Measurements from ENCODE around the gene ZNF28.

- no peak for TF ChIP-seq POLR2A (conservative IDR thresholded peaks at IDR 0.05)
- TF ChIP-seq PATZ1 (CRISPR knock-in tag; IDR thresholded peaks at IDR 0.05; ENCODE audit: borderline replicate concordance): no peak
- TF ChIP-seq PHB2 (IDR thresholded peaks at IDR 0.05; ENCODE audit: low read depth): no peak
- TF ChIP-seq TEAD2 (tag; IDR thresholded peaks at IDR 0.05): no peak
- no peak for TF ChIP-seq ELF1 (tag; IDR thresholded peaks at IDR 0.05)
- no peak for TF ChIP-seq ZFP36 (IDR thresholded peaks at IDR 0.05; ENCODE audit: low read depth, low read length, partially characterized antibody)
- TF ChIP-seq ATF2 (CRISPR knock-in tag; IDR thresholded peaks at IDR 0.05): no peak
Observed at GRCh38 chr19:52786078-52786463, 35.4 kb downstream of the ZNF28 start.

All from K562 (cell line).